Vagina (tissue), 2 donors: Measurements from ENCODE around the gene VBP1. TPM values are rescaled to one million over a fixed set of nuclear protein-coding genes. Genes with fewer than 3 reads are reported as not detected.

Experiments
- DNase-seq, 2 donors: peaks; one replicate each; pipeline ENCODE4 v3.0.0-alpha.2; 2017; ENCODE audit errors: extremely low spot score in 2 of 2
- H3K27ac ChIP-seq: fragments of 200-600 bp; sonication (generic); one replicate; pipeline ENCODE4 v1.5.1; 2019
- H3K27me3 ChIP-seq: fragments of 200-600 bp; sonication (generic); one replicate; pipeline ENCODE4 v1.5.1; 2019
- H3K36me3 ChIP-seq, 2 donors: fragments of 200-600 bp; sonication (generic); one replicate each; pipeline ENCODE4 v1.5.1; 2017 to 2019
- H3K4me1 ChIP-seq: fragments of 200-600 bp; sonication (generic); one replicate; pipeline ENCODE4 v1.5.1; 2019
- H3K4me3 ChIP-seq, 2 donors: fragments of 200-600 bp; sonication (generic); 1 replicate in 1 of 2; 2 replicates in 1 of 2; pipeline ENCODE4 v1.5.1; 2016 to 2019
- H3K9me3 ChIP-seq: fragments of 200-600 bp; sonication (generic); one replicate; pipeline ENCODE4 v1.5.1; 2019
- CTCF ChIP-seq, 3 experiments: fragments of 450-650 bp in 2 of 3; fragments of 200-600 bp in 1 of 3; sonication (generic) in 1 of 3; IDR thresholded peaks; one replicate each; pipeline ENCODE4 v1.5.1; 2017 to 2019; ENCODE audit warnings: antibody characterized with exemption in 3 of 3, mild to moderate bottlenecking in 2 of 3, moderate library complexity in 2 of 3
- POLR2A ChIP-seq, 2 donors: fragments of 450-650 bp; IDR thresholded peaks; one replicate each; pipeline ENCODE4 v1.6.1; 2017; ENCODE audit warnings: antibody characterized with exemption in 2 of 2, mild to moderate bottlenecking in 2 of 2, moderate library complexity in 2 of 2
- POLR2AphosphoS5 ChIP-seq, 2 donors: sonication (generic); formaldehyde crosslinking; IDR thresholded peaks; one replicate each; pipeline ENCODE4 v1.9.0; 2017; ENCODE audit warnings: antibody characterized with exemption in 2 of 2, mild to moderate bottlenecking in 2 of 2, low read depth in 1 of 2; ENCODE audit not compliant: insufficient read depth in 1 of 2
- intact Hi-C: fragments of 100-400 bp; cut with DNase I; formaldehyde crosslinking; loops from one replicate; pipeline ENCODE4 v1.15.1; 2023
- total RNA-seq: library from RNA; depleted of rRNA; stranded (reverse); fragments of >200 nt; gene quantifications from one replicate; pipeline ENCODE4 v1.2.3, GENCODE V29; 2016

VBP1 gene
- total RNA-seq, 1 donor from 2014 or later = 16.9 TPM

- H3K9me3 ChIP-seq = no peaks in the 10 kb centered on the region
- H3K36me3 ChIP-seq = no peaks in the 10 kb centered on the region
- H3K4me3 ChIP-seq = no peak overlapping the region
- TF ChIP-seq CTCF (IDR thresholded peaks at IDR 0.05) (no peak), POLR2AphosphoS5 (IDR thresholded peaks at IDR 0.05; ENCODE audit: insufficient read depth in 1 of 2, low read depth in 1 of 2) (no peak), POLR2A (IDR thresholded peaks at IDR 0.05) (no peak)
- H3K27me3 ChIP-seq = no peaks in the 10 kb centered on the region
- DNase-seq = no peak
- H3K27ac ChIP-seq = no peak overlapping the region
- intact Hi-C loops = no loop called here
- no peaks in the 10 kb centered on the region for H3K4me1 ChIP-seq
These were observed 21.5 kb downstream of the VBP1 start for GRCh38 chrX:155237719-155238118.

- no peak overlapping the region for H3K27ac ChIP-seq
These were observed 26.0 kb downstream of the VBP1 start for GRCh38 chrX:155242300-155242699.

GRCh38 chrX:155246748-155247147 is 30.5 kb downstream of the VBP1 start:
- Histone ChIP-seq H3K4me3 (no peak overlapping the region), H3K27ac (no peak overlapping the region), H3K4me1 (no peaks in the 10 kb centered on the region), H3K27me3 (no peaks in the 10 kb centered on the region), H3K9me3 (no peaks in the 10 kb centered on the region), H3K36me3 (no peaks in the 10 kb centered on the region)
- intact Hi-C loops = no loop called here
- DNase-seq = no peak
- TF ChIP-seq POLR2AphosphoS5 (IDR thresholded peaks at IDR 0.05; ENCODE audit: insufficient read depth in 1 of 2, low read depth in 1 of 2) (no peak), CTCF (IDR thresholded peaks at IDR 0.05) (no peak), POLR2A (IDR thresholded peaks at IDR 0.05) (no peak)

More at GRCh38 chrX:155242300-155242699, 26.0 kb downstream of the VBP1 start:
- no peaks in the 10 kb centered on the region for H3K36me3 ChIP-seq
- H3K4me1 ChIP-seq = no peaks in the 10 kb centered on the region
- no peaks in the 10 kb centered on the region for H3K9me3 ChIP-seq
- TF ChIP-seq POLR2A (IDR thresholded peaks at IDR 0.05) (no peak), CTCF (IDR thresholded peaks at IDR 0.05) (no peak), POLR2AphosphoS5 (IDR thresholded peaks at IDR 0.05; ENCODE audit: insufficient read depth in 1 of 2, low read depth in 1 of 2) (no peak)
- intact Hi-C loops = no loop called here
- H3K4me3 ChIP-seq = no peak overlapping the region
- DNase-seq = no peak
- no peaks in the 10 kb centered on the region for H3K27me3 ChIP-seq

GRCh38 chrX:155247497-155247896 is 31.2 kb downstream of the VBP1 start:
- no peaks in the 10 kb centered on the region for H3K4me1 ChIP-seq
- no peaks in the 10 kb centered on the region for H3K9me3 ChIP-seq
- H3K36me3 ChIP-seq = no peaks in the 10 kb centered on the region
- DNase-seq = no peak
- TF ChIP-seq POLR2AphosphoS5 (IDR thresholded peaks at IDR 0.05; ENCODE audit: insufficient read depth in 1 of 2, low read depth in 1 of 2) (no peak), CTCF (IDR thresholded peaks at IDR 0.05) (no peak), POLR2A (IDR thresholded peaks at IDR 0.05) (no peak)
- H3K27me3 ChIP-seq = no peaks in the 10 kb centered on the region
- no peak overlapping the region for H3K4me3 ChIP-seq
- intact Hi-C loops = no loop called here
- no peak overlapping the region for H3K27ac ChIP-seq

GRCh38 chrX:155251391-155251790 is 35.1 kb downstream of the VBP1 start:
- intact Hi-C loops = no loop called here
- DNase-seq = no peak
- Histone ChIP-seq H3K27me3 (no peaks in the 10 kb centered on the region), H3K36me3 (no peaks in the 10 kb centered on the region), H3K27ac (no peak overlapping the region), H3K9me3 (no peaks in the 10 kb centered on the region), H3K4me3 (no peak overlapping the region), H3K4me1 (no peaks in the 10 kb centered on the region)
- TF ChIP-seq CTCF (IDR thresholded peaks at IDR 0.05) (no peak), POLR2A (IDR thresholded peaks at IDR 0.05) (no peak), POLR2AphosphoS5 (IDR thresholded peaks at IDR 0.05; ENCODE audit: insufficient read depth in 1 of 2, low read depth in 1 of 2) (no peak)
